GM12872 (cell line): ENCODE results near the gene RFC5.

Experiments used
- CTCF ChIP-seq: IDR thresholded peaks from 3 replicates; pipeline ENCODE4 v1.5.1; 2011; ENCODE audit warnings: low read depth, mild to moderate bottlenecking, low read length, moderate library complexity; ENCODE audit not compliant: insufficient read depth

RFC5 gene

GRCh38 chr12:117998719-117999118 lies 17.8 kb upstream of the RFC5 start:
- TF ChIP-seq CTCF = no peak

GRCh38 chr12:118010903-118011302 lies 5.6 kb upstream of the RFC5 start:
- no peak for TF ChIP-seq CTCF

- no peak for TF ChIP-seq CTCF
Measured at GRCh38 chr12:118011377-118011776, 5.1 kb upstream of the RFC5 start.

GRCh38 chr12:118011961-118012360 lies 4.5 kb upstream of the RFC5 start:
- TF ChIP-seq CTCF = no peak

GRCh38 chr12:118013283-118013682 lies 3.2 kb upstream of the RFC5 start:
- no peak for TF ChIP-seq CTCF

GRCh38 chr12:118015306-118015705 lies 1.2 kb upstream of the RFC5 start:
- no peak for TF ChIP-seq CTCF

- TF ChIP-seq CTCF = no peak
Measured at GRCh38 chr12:118015944-118016343, 559 bp upstream of the RFC5 start.

- no peak for TF ChIP-seq CTCF
Measured at GRCh38 chr12:118017926-118018325, 1.4 kb downstream of the RFC5 start.
